ENCODE results near the gene PARD6B.
A peak's percentile ranks its signal among the peaks of the same experiment; 100 is the strongest.

Gene PARD6B, protein sequence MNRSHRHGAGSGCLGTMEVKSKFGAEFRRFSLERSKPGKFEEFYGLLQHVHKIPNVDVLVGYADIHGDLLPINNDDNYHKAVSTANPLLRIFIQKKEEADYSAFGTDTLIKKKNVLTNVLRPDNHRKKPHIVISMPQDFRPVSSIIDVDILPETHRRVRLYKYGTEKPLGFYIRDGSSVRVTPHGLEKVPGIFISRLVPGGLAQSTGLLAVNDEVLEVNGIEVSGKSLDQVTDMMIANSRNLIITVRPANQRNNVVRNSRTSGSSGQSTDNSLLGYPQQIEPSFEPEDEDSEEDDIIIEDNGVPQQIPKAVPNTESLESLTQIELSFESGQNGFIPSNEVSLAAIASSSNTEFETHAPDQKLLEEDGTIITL

DNA sequence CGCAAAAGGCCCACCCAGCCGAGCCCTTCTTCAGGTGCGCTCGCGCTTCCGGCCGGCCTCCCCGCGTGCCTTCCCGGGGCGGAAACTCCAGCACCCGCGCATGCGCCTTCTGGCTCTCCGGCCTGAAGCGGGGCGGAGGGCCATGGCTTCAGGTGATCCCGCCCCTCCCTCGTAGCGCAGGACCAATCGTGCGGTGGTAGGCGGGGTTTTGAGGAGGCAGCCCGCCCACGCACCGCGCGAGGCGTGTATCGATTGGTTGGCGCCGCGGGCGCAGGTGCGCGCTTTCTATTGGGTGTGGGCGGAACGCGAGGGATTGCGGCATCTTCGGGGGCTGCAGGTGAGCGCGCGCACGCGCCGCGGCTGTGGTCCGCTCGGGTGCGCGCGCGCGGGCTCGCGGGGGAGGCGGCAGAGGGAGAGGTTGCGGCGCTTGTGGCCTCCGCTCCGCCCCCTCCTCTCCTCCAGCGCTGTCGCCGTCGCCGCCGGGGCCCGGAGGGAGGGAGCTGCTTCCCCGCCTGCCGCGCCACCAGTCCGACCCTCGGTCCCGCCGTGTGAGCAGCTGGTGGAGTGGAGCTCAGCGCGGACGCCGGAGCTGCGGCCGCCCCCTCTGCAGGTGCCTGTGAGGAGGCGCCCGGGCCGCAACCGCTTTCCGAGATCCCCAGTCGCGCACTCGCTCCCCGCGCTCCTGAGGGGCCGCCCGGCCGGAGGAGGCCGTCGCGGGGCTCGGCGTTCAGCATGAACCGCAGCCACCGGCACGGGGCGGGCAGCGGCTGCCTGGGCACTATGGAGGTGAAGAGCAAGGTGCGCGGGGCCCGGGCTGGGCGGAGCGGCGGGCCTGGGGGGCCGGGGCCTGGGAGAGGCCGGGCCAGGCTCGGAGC lies at the start of gene PARD6B:
TSS of gene PARD6B (plus strand) at position 526 of the 875 bp plus-strand sequence. CDS start at position 733, 207 bp downstream.
- peak; percentile 93 for DNase-seq (ENCODE audit: low read depth)

GRCh38 chr20:50682065-50682464 lies 49.3 kb upstream of the PARD6B start:
- no peak for TF ChIP-seq CTCF (IDR thresholded peaks at IDR 0.05; ENCODE audit: low read length, missing control alignments)
- no peak for DNase-seq (ENCODE audit: low read depth)
- no peak overlapping the region for H3K4me3 ChIP-seq (replicated peaks; ENCODE audit: low read depth, low read length)

More for the DNA sequence above, at the start of gene PARD6B:
- TF ChIP-seq CTCF (IDR thresholded peaks at IDR 0.05; ENCODE audit: low read length, missing control alignments) = no peak
- peak within 1 kb of the TSS; percentile 59 for H3K4me3 ChIP-seq (replicated peaks; ENCODE audit: low read depth, low read length)

- H3K4me3 ChIP-seq (replicated peaks; ENCODE audit: low read depth, low read length) = no peak overlapping the region
- no peak for TF ChIP-seq CTCF (IDR thresholded peaks at IDR 0.05; ENCODE audit: low read length, missing control alignments)
- no peak for DNase-seq (ENCODE audit: low read depth)
These were observed 48.3 kb upstream of the PARD6B start for GRCh38 chr20:50682947-50683530.

DNA sequence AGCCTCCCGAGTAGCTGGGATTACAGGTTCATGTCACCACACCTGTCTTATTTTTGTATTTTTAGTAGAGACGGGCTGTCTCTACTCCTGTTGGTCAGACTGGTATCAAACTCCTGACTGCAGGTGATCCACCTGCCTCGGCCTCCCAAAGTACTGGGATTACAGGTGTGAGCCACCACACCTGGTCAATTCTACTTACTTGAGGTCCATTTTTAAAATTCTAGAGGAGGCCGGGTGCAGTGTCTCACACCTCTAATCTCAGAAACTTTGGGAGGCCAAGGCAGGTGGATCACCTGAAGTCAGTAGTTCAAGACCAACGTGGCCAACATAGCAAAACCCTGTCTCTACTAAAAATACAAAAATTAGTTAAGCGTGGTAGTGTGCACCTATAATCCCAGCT lies 47.8 kb upstream of the PARD6B start:
- TF ChIP-seq CTCF (IDR thresholded peaks at IDR 0.05; ENCODE audit: low read length, missing control alignments) = no peak
- DNase-seq (ENCODE audit: low read depth) = no peak
- H3K4me3 ChIP-seq (replicated peaks; ENCODE audit: low read depth, low read length) = no peak overlapping the region

DNA sequence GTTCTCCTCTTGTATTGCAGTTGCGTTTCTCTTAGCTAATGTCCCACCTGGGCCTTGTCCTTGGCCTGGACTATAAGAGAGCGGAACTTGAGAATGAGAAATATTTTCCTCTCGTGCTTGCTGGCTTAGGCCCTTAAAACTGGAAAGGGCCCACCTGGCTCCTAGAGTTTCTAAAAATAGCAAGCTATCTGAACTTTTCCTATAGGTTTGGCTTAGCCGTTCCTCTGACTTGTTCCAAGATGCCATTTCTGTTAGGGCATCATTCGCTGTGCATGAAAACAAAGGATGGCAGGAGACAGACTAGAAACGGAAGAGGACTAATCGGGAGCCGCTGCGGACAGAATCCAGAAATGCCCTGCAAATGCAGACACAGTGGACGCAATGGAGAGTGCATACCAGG lies 44.6 kb upstream of the PARD6B start:
- no peak for TF ChIP-seq CTCF (IDR thresholded peaks at IDR 0.05; ENCODE audit: low read length, missing control alignments)
- DNase-seq (ENCODE audit: low read depth) = no peak
- no peak overlapping the region for H3K4me3 ChIP-seq (replicated peaks; ENCODE audit: low read depth, low read length)

- no peak overlapping the region for H3K4me3 ChIP-seq (replicated peaks; ENCODE audit: low read depth, low read length)
- TF ChIP-seq CTCF (IDR thresholded peaks at IDR 0.05; ENCODE audit: low read length, missing control alignments) = no peak
- DNase-seq (ENCODE audit: low read depth) = no peak
These were observed 43.0 kb upstream of the PARD6B start for GRCh38 chr20:50688256-50688975.

Data from fibroblast of pulmonary artery (primary cell).